ENCODE data around the gene DCLK2. TPM values are rescaled to one million over a fixed set of nuclear protein-coding genes. Genes with fewer than 3 reads are reported as not detected.

DCLK2 gene
- total and polyA plus RNA-seq, 2 of the 13 experiments (the other 11 are each of a cell fraction or from before 2014, with no cell fraction given), result not detected

DNA sequence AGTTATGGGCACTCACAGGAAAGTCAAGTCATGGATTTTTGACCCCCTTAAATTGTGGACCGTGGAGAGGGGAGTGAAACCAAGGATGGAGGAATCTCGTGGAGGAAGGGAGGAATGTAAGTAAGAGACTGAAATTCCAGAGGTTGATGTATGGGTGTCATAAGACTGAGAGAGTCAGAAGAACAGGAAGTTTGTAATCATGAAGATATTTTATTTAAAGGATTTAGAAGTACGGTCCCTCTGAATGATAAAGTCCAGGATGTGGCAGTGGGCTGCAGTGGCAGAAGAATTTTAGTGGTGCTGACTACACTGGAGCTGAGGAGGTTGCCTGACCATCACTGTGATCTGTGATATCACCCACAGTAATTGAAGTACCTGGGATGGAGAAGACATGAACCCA, 57.8 kb downstream of the DCLK2 start:
- H3K36me3 ChIP-seq (replicated peaks in 1 of 2; ENCODE audit: control insufficient read depth in 1 of 2, insufficient read depth in 2 of 2, low read length in 2 of 2), result no peaks in the 10 kb centered on the region
- intact Hi-C loops (cut with micrococcal nuclease; ENCODE audit: unreplicated experiment) (no loop called here), in situ Hi-C loops (cut with HindIII; ENCODE audit: extremely low pct_ligation_motif_present, low pct_unique_long_range_greater_than_20kb) (no loop called here)
- no peak overlapping the region for H3K27ac ChIP-seq (ENCODE audit: extremely low read length, insufficient read depth, low read length)
- ATAC-seq (no peak), DNase-seq (ENCODE audit: low spot score) (no peak), FAIRE-seq (no peak)
- no peaks in the 10 kb centered on the region for H3K9me3 ChIP-seq (ENCODE audit: low read length)
- H3K4me3 ChIP-seq (replicated peaks in 1 of 3; ENCODE audit: insufficient read depth in 1 of 3, low read depth in 2 of 3, low read length in 3 of 3), result no peak overlapping the region
- H3K27me3 ChIP-seq (ENCODE audit: control insufficient read depth in 1 of 2, insufficient read depth in 2 of 2, low read length in 2 of 2), result peaks cover 0 to 4% of the 10 kb centered on the region in 2 experiments; a peak in 1 of 5 replicates
- H3K79me2 ChIP-seq (ENCODE audit: insufficient read depth, low read length), result no peaks in the 10 kb centered on the region
- H4K20me1 ChIP-seq (ENCODE audit: insufficient read depth, low read length), result no peaks in the 10 kb centered on the region
- H3K4me2 ChIP-seq (ENCODE audit: low read depth, low read length), result no peak overlapping the region
- no TSS peak for BruUV-seq (replicated peaks)
- no peak overlapping the region for H2AFZ ChIP-seq (ENCODE audit: low read length)
- H3K9ac ChIP-seq (ENCODE audit: insufficient read depth, low read depth, low read length), result no peak overlapping the region
- POLR2A ChIA-PET, result no interaction called here
- H3K4me1 ChIP-seq (ENCODE audit: insufficient read depth, low read length), result no peaks in the 10 kb centered on the region
- 0% methylated on average over 3 of the region's 3 CpGs for WGBS (ENCODE audit: low lambda C conversion rate)
- CTCF ChIA-PET (ENCODE audit: low intra/inter-chr PET ratio, low total read pairs), result no interaction called here
- no peak for TF ChIP-seq LCORL (IDR thresholded peaks at IDR 0.05)
- no peak for TF ChIP-seq LCORL (CRISPR knock-in tag; IDR thresholded peaks at IDR 0.05)
- TF ChIP-seq MXD4 (CRISPR knock-in tag; IDR thresholded peaks at IDR 0.05), result no peak
- TF ChIP-seq ZNF496 (CRISPR knock-in tag; IDR thresholded peaks at IDR 0.05; ENCODE audit: insufficient replicate concordance), result no peak
- TF ChIP-seq, protein P1, sequence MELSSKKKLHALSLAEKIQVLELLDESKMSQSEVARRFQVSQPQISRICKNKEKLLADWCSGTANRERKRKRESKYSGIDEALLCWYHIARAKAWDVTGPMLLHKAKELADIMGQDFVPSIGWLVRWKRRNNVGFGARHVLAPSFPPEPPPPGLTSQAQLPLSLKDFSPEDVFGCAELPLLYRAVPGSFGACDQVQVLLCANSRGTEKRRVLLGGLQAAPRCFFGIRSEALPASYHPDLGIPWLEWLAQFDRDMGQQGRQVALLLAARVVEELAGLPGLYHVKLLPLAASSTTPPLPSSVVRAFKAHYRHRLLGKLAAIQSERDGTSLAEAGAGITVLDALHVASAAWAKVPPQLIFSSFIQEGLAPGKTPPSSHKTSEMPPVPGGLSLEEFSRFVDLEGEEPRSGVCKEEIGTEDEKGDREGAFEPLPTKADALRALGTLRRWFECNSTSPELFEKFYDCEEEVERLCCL (CRISPR knock-in tag; IDR thresholded peaks at IDR 0.05; ENCODE audit: borderline replicate concordance), result no peak
- TF ChIP-seq ZNF713 (CRISPR knock-in tag; IDR thresholded peaks at IDR 0.05), result no peak
- no peak for TF ChIP-seq ERF (CRISPR knock-in tag; IDR thresholded peaks at IDR 0.05)

DNA sequence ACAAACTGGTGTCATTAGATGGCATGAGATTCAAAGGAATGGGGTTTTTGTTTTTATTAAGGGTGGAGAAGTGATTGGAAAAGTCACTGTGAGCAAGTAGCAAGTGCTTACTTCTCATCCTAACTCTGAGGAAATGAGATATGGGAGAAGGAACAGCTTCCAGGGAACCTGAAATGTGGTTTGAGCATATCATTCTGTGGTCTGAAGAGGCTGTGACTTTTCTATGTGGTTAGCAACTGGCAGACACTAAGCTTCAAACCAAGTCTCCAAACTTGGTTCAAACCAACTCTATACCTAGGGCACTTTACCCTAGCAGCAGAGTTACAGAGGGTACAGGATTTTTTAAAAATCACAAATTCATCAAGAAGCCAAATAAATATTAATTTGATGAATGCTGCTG, 58.2 kb downstream of the DCLK2 start:
- H4K20me1 ChIP-seq (ENCODE audit: insufficient read depth, low read length), result no peaks in the 10 kb centered on the region
- no peaks in the 10 kb centered on the region for H3K4me1 ChIP-seq (ENCODE audit: insufficient read depth, low read length)
- no peak overlapping the region for H3K4me2 ChIP-seq (ENCODE audit: low read depth, low read length)
- ATAC-seq, result no peak
- peaks cover 0 to 4% of the 10 kb centered on the region in 2 experiments; a peak in 1 of 5 replicates for H3K27me3 ChIP-seq (ENCODE audit: control insufficient read depth in 1 of 2, insufficient read depth in 2 of 2, low read length in 2 of 2)
- H3K9me3 ChIP-seq (ENCODE audit: low read length), result no peaks in the 10 kb centered on the region
- in situ Hi-C loops (cut with HindIII; ENCODE audit: extremely low pct_ligation_motif_present, low pct_unique_long_range_greater_than_20kb), result no loop called here
- no TSS peak for BruUV-seq (replicated peaks)
- no peak for FAIRE-seq
- no peaks in the 10 kb centered on the region for H3K79me2 ChIP-seq (ENCODE audit: insufficient read depth, low read length)
- no peak for DNase-seq (ENCODE audit: low spot score)
- no peak overlapping the region for H3K9ac ChIP-seq (ENCODE audit: insufficient read depth, low read depth, low read length)
- H3K4me3 ChIP-seq (replicated peaks in 1 of 3; ENCODE audit: insufficient read depth in 1 of 3, low read depth in 2 of 3, low read length in 3 of 3), result no peak overlapping the region
- no peak overlapping the region for H3K27ac ChIP-seq (ENCODE audit: extremely low read length, insufficient read depth, low read length)
- no peak overlapping the region for H2AFZ ChIP-seq (ENCODE audit: low read length)
- POLR2A ChIA-PET, result no interaction called here
- no peaks in the 10 kb centered on the region for H3K36me3 ChIP-seq (replicated peaks in 1 of 2; ENCODE audit: control insufficient read depth in 1 of 2, insufficient read depth in 2 of 2, low read length in 2 of 2)
- CTCF ChIA-PET (ENCODE audit: low intra/inter-chr PET ratio, low total read pairs), result no interaction called here
- intact Hi-C loops (cut with micrococcal nuclease; ENCODE audit: unreplicated experiment), result no loop called here
- TF ChIP-seq ZNF460 (CRISPR knock-in tag; IDR thresholded peaks at IDR 0.05; ENCODE audit: borderline replicate concordance) (no peak), KLF6 (CRISPR knock-in tag; IDR thresholded peaks at IDR 0.05) (no peak), POGZ (CRISPR knock-in tag; IDR thresholded peaks at IDR 0.05) (no peak), MIER3 (CRISPR knock-in tag; IDR thresholded peaks at IDR 0.05; ENCODE audit: borderline replicate concordance) (no peak), SRSF1 (optimal IDR thresholded peaks at IDR 0.05; ENCODE audit: low read depth, low read length) (no peak), ZNF629 (CRISPR knock-in tag; conservative IDR thresholded peaks at IDR 0.05) (no peak), ETV6 (CRISPR knock-in tag; conservative IDR thresholded peaks at IDR 0.05) (no peak), ZNF749 (CRISPR knock-in tag; IDR thresholded peaks at IDR 0.05; ENCODE audit: borderline replicate concordance) (no peak)
- TF ChIP-seq, protein P2, sequence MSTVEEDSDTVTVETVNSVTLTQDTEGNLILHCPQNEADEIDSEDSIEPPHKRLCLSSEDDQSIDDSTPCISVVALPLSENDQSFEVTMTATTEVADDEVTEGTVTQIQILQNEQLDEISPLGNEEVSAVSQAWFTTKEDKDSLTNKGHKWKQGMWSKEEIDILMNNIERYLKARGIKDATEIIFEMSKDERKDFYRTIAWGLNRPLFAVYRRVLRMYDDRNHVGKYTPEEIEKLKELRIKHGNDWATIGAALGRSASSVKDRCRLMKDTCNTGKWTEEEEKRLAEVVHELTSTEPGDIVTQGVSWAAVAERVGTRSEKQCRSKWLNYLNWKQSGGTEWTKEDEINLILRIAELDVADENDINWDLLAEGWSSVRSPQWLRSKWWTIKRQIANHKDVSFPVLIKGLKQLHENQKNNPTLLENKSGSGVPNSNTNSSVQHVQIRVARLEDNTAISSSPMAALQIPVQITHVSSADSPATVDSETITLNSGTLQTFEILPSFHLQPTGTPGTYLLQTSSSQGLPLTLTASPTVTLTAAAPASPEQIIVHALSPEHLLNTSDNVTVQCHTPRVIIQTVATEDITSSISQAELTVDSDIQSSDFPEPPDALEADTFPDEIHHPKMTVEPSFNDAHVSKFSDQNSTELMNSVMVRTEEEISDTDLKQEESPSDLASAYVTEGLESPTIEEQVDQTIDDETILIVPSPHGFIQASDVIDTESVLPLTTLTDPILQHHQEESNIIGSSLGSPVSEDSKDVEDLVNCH (CRISPR knock-in tag; IDR thresholded peaks at IDR 0.05), result no peak
- TF ChIP-seq, protein P3, sequence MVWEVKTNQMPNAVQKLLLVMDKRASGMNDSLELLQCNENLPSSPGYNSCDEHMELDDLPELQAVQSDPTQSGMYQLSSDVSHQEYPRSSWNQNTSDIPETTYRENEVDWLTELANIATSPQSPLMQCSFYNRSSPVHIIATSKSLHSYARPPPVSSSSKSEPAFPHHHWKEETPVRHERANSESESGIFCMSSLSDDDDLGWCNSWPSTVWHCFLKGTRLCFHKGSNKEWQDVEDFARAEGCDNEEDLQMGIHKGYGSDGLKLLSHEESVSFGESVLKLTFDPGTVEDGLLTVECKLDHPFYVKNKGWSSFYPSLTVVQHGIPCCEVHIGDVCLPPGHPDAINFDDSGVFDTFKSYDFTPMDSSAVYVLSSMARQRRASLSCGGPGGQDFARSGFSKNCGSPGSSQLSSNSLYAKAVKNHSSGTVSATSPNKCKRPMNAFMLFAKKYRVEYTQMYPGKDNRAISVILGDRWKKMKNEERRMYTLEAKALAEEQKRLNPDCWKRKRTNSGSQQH (CRISPR knock-in tag; IDR thresholded peaks at IDR 0.05; ENCODE audit: low read depth), result no peak
